SK-N-SH (cell line): Measurements from ENCODE around the gene ABO. TPM values are rescaled to one million over a fixed set of nuclear protein-coding genes. Genes with fewer than 3 reads are reported as not detected.
"Not testable (repeated sequence)": the region's sequence is repeated elsewhere in the genome, so short reads cannot be mapped to it uniquely, and the experiment has no call there.

Experiments
- CTCF ChIA-PET: fragments of 300-600, 350-600 bp; formaldehyde crosslinking; extraction: SDS; loops from one replicate; lab custom pipeline; 2021; lab: Yijun Ruan, JAX
- POLR2A ChIA-PET: fragments of 350-600 bp; sonication (Branson Sonifier 250); formaldehyde crosslinking; extraction: SDS; loops from one replicate; lab custom pipeline; 2020; ENCODE audit warnings: antibody characterized with exemption, inconsistent platforms; lab: Yijun Ruan, JAX
- DNase-seq: peaks from one replicate; pipeline ENCODE4 v3.0.0; 2012
- H2AFZ ChIP-seq: fragments of 200-600 bp; sonication (generic); 2 replicates; pipeline ENCODE4 v1.8.1; 2016; ENCODE audit warnings: antibody characterized with exemption, mild to moderate bottlenecking, low read depth
- H3F3A ChIP-seq: fragments of 200-600 bp; sonication (generic); replicated peaks from 2 replicates; pipeline ENCODE3; 2016; ENCODE audit warnings: antibody characterized with exemption, mild to moderate bottlenecking; ENCODE audit not compliant: insufficient read depth
- H3K27ac ChIP-seq, 2 experiments: fragments of 200-500 bp in 1 of 2; fragments of 200-600 bp in 1 of 2; sonication (Bioruptor generic) in 1 of 2; sonication (generic), shearing (Covaris generic) in 1 of 2; 2 replicates each; pipeline versions ENCODE4 v1.5.1 to v1.6.1; 2014 to 2016; ENCODE audit warnings: low read depth in 2 of 2, inconsistent platforms in 1 of 2, low read length in 1 of 2, mild to moderate bottlenecking in 1 of 2, mixed read lengths in 1 of 2
- H3K27me3 ChIP-seq: fragments of 200-600 bp; sonication (generic), shearing (Covaris generic); 2 replicates; pipeline ENCODE4 v1.6.1; 2016; ENCODE audit warnings: mixed run types; ENCODE audit not compliant: insufficient read depth
- H3K36me3 ChIP-seq, 2 experiments: fragments of 200-500 bp in 1 of 2; fragments of 200-600 bp in 1 of 2; sonication (Bioruptor generic) in 1 of 2; sonication (generic) in 1 of 2; replicated peaks in 1 of 2; 2 replicates each; pipeline versions ENCODE3 to v1.5.1; 2014 to 2016; ENCODE audit warnings: low read length in 1 of 2, mild to moderate bottlenecking in 1 of 2; ENCODE audit not compliant: insufficient read depth in 2 of 2, control insufficient read depth in 1 of 2
- H3K4me1 ChIP-seq, 2 experiments: fragments of 200-500 bp in 1 of 2; fragments of 200-600 bp in 1 of 2; sonication (Bioruptor generic) in 1 of 2; sonication (generic), shearing (Covaris generic) in 1 of 2; 2 replicates each; pipeline versions ENCODE4 v1.5.1 to v1.6.1; 2014 to 2016; ENCODE audit warnings: low read depth in 1 of 2, low read length in 1 of 2, mixed run types in 1 of 2; ENCODE audit not compliant: insufficient read depth in 2 of 2, control insufficient read depth in 1 of 2
- H3K4me2 ChIP-seq: fragments of 200-600 bp; sonication (generic), shearing (Covaris generic); 2 replicates; pipeline ENCODE4 v1.6.1; 2017; ENCODE audit warnings: mixed run types
- H3K4me3 ChIP-seq, 2 experiments: fragments of 200-500 bp in 1 of 2; fragments of 200-600 bp in 1 of 2; sonication (Bioruptor generic) in 1 of 2; sonication (generic), shearing (Covaris generic) in 1 of 2; 2 replicates each; pipeline versions ENCODE4 v1.5.1 to v1.8.1; 2014 to 2016; ENCODE audit warnings: low read depth in 2 of 2, inconsistent platforms in 1 of 2, low read length in 1 of 2, mild to moderate bottlenecking in 1 of 2, mixed read lengths in 1 of 2, moderate library complexity in 1 of 2
- H3K79me2 ChIP-seq: fragments of 200-600 bp; sonication (generic); 2 replicates; pipeline ENCODE4 v1.8.1; 2017; ENCODE audit warnings: mild to moderate bottlenecking; ENCODE audit not compliant: insufficient read depth
- H3K9ac ChIP-seq: fragments of 200-600 bp; sonication (generic); 2 replicates; pipeline ENCODE4 v1.6.1; 2017; ENCODE audit warnings: mixed run types
- H3K9me2 ChIP-seq: fragments of 200-600 bp; sonication (generic); 2 replicates; pipeline ENCODE4 v1.6.1; 2017; ENCODE audit warnings: mixed run types
- H3K9me3 ChIP-seq: fragments of 200-600 bp; sonication (generic); 2 replicates; pipeline ENCODE4 v1.6.1; 2017; ENCODE audit warnings: mixed run types, mild to moderate bottlenecking, moderate library complexity
- H4K20me1 ChIP-seq: fragments of 200-600 bp; sonication (generic); 2 replicates; pipeline ENCODE4 v1.6.1; 2017; ENCODE audit warnings: mild to moderate bottlenecking, mixed run types; ENCODE audit not compliant: insufficient read depth
- ELF1 ChIP-seq: IDR thresholded peaks from 2 replicates; pipeline ENCODE4 v1.4.0; 2012
- EP300 ChIP-seq, 2 experiments: IDR thresholded peaks; 2 replicates each; pipeline versions ENCODE4 v1.4.0 to v1.6.1; 2012; ENCODE audit warnings: borderline replicate concordance in 1 of 2, low read depth in 1 of 2, low read length in 1 of 2
- EZH2phosphoT487 ChIP-seq: fragments of 200-600 bp; sonication (generic); IDR thresholded peaks from 2 replicates; pipeline ENCODE4 v1.6.1; 2017; ENCODE audit warnings: low read depth, mixed run types, mild to moderate bottlenecking, antibody characterized with exemption, moderate library complexity, borderline replicate concordance
- FOSL2 ChIP-seq: IDR thresholded peaks from 2 replicates; pipeline ENCODE4 v1.4.0; 2012; ENCODE audit warnings: low read depth, mild to moderate bottlenecking, moderate library complexity, borderline replicate concordance
- FOXJ3 ChIP-seq: sonication (generic); formaldehyde crosslinking; IDR thresholded peaks from 2 replicates; pipeline ENCODE4 v1.5.1; 2020; ENCODE audit warnings: mild to moderate bottlenecking, missing genetic modification reagents
- FOXM1 ChIP-seq: IDR thresholded peaks from 2 replicates; pipeline ENCODE4 v1.4.0; 2012; ENCODE audit warnings: low read depth, mild to moderate bottlenecking
- GABPA ChIP-seq: IDR thresholded peaks from 2 replicates; pipeline ENCODE4 v1.4.0; 2012; ENCODE audit warnings: low read depth, mild to moderate bottlenecking
- GATA2 ChIP-seq: sonication (generic); formaldehyde crosslinking; IDR thresholded peaks from 2 replicates; pipeline ENCODE4 v1.5.0; 2020; ENCODE audit warnings: mild to moderate bottlenecking, missing genetic modification reagents
- IRF3 ChIP-seq: fragments of 150-350 bp; IDR thresholded peaks from 2 replicates; pipeline ENCODE4 v1.6.1; 2016; ENCODE audit warnings: mild to moderate bottlenecking, low read depth, low read length
- JUND ChIP-seq: IDR thresholded peaks from 2 replicates; pipeline ENCODE4 v1.4.0; 2012
- MXI1 ChIP-seq: IDR thresholded peaks from 2 replicates; pipeline ENCODE4 v1.6.1; 2012; ENCODE audit warnings: mild to moderate bottlenecking, low read depth, low read length, improper control_type of control experiment
- NRF1 ChIP-seq: IDR thresholded peaks from 2 replicates; pipeline ENCODE4 v1.6.1; 2012; ENCODE audit warnings: low read depth, mild to moderate bottlenecking, low read length
- POLR2AphosphoS5 ChIP-seq: IDR thresholded peaks from 2 replicates; pipeline ENCODE4 v1.6.1; 2012; ENCODE audit warnings: low read depth, low read length
- RAD21 ChIP-seq: IDR thresholded peaks from 2 replicates; pipeline ENCODE4 v1.6.1; 2012; ENCODE audit warnings: mild to moderate bottlenecking, low read length
- RFX5 ChIP-seq: IDR thresholded peaks from 2 replicates; pipeline ENCODE4 v1.6.1; 2012; ENCODE audit warnings: mild to moderate bottlenecking, improper control_type of control experiment, low read length
- SIN3A ChIP-seq: IDR thresholded peaks from 2 replicates; pipeline ENCODE4 v1.6.1; 2012; ENCODE audit warnings: low read depth, mild to moderate bottlenecking, low read length, moderate library complexity, borderline replicate concordance
- SMC3 ChIP-seq: IDR thresholded peaks from 2 replicates; pipeline ENCODE4 v1.6.1; 2012; ENCODE audit warnings: low read depth, low read length, improper control_type of control experiment
- TCF12 ChIP-seq: IDR thresholded peaks from 2 replicates; pipeline ENCODE4 v1.4.0; 2012
- USF2 ChIP-seq: fragments of 150-350 bp; IDR thresholded peaks from 2 replicates; pipeline ENCODE4 v1.6.1; 2017; ENCODE audit warnings: antibody characterized with exemption, low read length, low read depth, borderline replicate concordance
- WGBS: methylation state at CpG from one replicate; pipeline ENCODE4 v1.1.6; 2017; ENCODE audit warnings: low lambda C conversion rate; 5-methylcytosine and 5-hydroxymethylcytosine counted together
- polyA plus RNA-seq, 3 experiments: library from polyadenylated mRNA; depleted of rRNA; stranded (reverse); fragments of >200 nt; gene quantifications; 2 replicates each; pipeline ENCODE4 v1.2.3, GENCODE V29; 2012
- TF ChIP-seq, protein P1 (sequence below): IDR thresholded peaks from 2 replicates; pipeline ENCODE4 v1.4.0; 2012; ENCODE audit warnings: low read depth

ABO gene
- polyA plus RNA-seq, 1 of the 3 experiments (the other 2 are of a cell fraction) = not detected

- Histone ChIP-seq H3K36me3 (no peaks in the 10 kb centered on the region), H3K27ac (no peak overlapping the region), H3K9me3 (no peaks in the 10 kb centered on the region), H3K9me2 (no peaks in the 10 kb centered on the region), H2AFZ (no peak overlapping the region), H3K4me2 (no peak overlapping the region), H3K27me3 (no peaks in the 10 kb centered on the region), H4K20me1 (no peaks in the 10 kb centered on the region), H3K79me2 (no peaks in the 10 kb centered on the region), H3K9ac (no peak overlapping the region), H3K4me3 (no peak overlapping the region)
- CTCF ChIA-PET = no interaction called here
- no peak for DNase-seq
- POLR2A ChIA-PET = no interaction called here
- no peak for TF ChIP-seq EP300 (IDR thresholded peaks at IDR 0.05; ENCODE audit: borderline replicate concordance in 1 of 2, low read depth in 1 of 2, low read length in 1 of 2)
- TF ChIP-seq EZH2phosphoT487 = no peak
- no peak for TF ChIP-seq ELF1
- no peak for TF ChIP-seq NRF1
- TF ChIP-seq, protein P1, sequence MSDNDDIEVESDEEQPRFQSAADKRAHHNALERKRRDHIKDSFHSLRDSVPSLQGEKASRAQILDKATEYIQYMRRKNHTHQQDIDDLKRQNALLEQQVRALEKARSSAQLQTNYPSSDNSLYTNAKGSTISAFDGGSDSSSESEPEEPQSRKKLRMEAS = no peak
- TF ChIP-seq GATA2 (CRISPR knock-in tag) = no peak
- no peak for TF ChIP-seq FOSL2
- TF ChIP-seq IRF3 = no peak
- TF ChIP-seq POLR2AphosphoS5 = no peak
- no peak for TF ChIP-seq TCF12
- no peak for TF ChIP-seq USF2
- TF ChIP-seq SMC3 = no peak
- TF ChIP-seq FOXJ3 (CRISPR knock-in tag) = no peak
- TF ChIP-seq SIN3A = no peak
- TF ChIP-seq RFX5 = no peak
- no peak for TF ChIP-seq FOXM1
- TF ChIP-seq JUND = no peak
- TF ChIP-seq GABPA = no peak
- no peak for TF ChIP-seq RAD21
- no peak for TF ChIP-seq MXI1
- TF ChIP-seq, all 33 proteins: peak for 0
- WGBS = 11% methylated on average over 5 of the region's 7 CpGs
- Histone ChIP-seq H3K4me1 (no peaks in the 10 kb centered on the region; a peak in 1 of 4 replicates), H3F3A (no peaks in the 10 kb centered on the region)
These were observed 64.8 kb downstream of the ABO start for GRCh38 chr9:133210202-133210532.

DNA sequence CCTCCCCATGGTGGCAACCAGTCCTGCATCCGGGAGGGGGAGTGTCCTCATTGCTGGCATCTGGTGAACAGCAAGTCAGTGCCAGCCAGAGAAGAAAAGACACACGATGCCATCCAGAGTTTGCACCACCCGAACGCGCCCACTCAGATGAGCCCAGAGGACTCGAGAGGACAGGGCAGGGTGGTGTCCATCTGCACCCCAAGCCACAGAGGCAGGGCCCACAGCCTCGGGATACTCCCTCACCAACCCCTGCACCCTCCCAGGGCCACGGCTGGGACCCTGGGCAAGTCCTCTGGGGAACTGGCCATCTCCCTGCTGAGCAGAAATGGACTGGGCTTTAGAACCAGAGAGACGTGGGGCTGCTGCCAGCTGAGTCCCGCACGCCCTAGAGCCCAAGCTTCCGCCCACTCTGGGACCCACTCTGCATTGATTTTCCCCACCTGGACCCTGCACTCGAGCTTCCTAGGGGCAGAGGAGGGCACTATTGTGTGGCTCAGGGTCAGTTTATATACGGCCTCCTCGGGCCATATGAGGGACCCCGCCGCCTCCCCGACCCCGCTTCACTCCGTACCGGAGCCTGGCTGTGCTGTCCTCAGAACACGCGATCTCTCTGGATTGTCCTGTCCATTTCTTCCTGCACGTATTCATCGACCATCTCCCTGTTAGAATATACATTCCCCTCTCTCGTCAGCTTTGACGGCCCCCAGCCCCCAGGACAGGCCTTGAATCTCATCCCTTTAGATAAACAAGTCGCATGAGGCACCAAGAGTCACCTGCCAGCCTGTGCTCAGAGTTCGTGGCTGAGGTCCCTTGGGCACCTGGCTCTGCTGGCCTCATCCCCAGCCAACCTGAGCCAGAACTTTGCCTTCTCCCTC lies 65.4 kb downstream of the ABO start:
- H2AFZ ChIP-seq, H3K4me2 ChIP-seq, CTCF ChIA-PET, H3K4me3 ChIP-seq, H3K36me3 ChIP-seq, H3F3A ChIP-seq, DNase-seq, H3K4me1 ChIP-seq, POLR2A ChIA-PET, H4K20me1 ChIP-seq, H3K27ac ChIP-seq, H3K79me2 ChIP-seq, H3K9me3 ChIP-seq, H3K9ac ChIP-seq, H3K9me2 ChIP-seq, H3K27me3 ChIP-seq: not testable (repeated sequence)
- 62% methylated on average over 21 of the region's 29 CpGs for WGBS

DNA sequence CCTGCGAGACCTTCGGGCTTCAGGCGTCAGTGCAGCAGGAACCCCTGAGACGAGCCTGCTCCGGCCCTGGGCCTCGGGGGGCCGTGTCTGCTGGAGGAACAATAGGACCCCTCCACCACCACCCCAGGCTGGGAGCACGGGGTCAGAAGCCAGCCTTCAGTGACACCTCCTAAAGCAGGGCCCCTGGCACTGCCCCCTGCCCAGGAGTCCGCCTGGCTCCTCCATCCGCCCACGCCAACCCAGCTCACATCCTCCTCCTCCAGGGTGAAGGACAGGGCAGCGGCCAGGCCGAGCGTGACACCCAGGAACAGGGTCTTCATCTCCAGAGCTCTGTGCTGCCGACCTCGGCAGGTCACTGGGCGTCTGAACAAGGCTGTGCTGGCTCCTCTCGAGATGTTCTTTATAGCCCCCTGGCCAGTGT lies 66.1 kb downstream of the ABO start, which contains the start of gene OBP2B:
OBP2B (minus strand) TSS at position 371 of the 421 bp plus-strand sequence; CDS start at position 320, 51 bp downstream.
- H3K27me3 ChIP-seq, CTCF ChIA-PET, H3K4me3 ChIP-seq, POLR2A ChIA-PET, H3K9me2 ChIP-seq, H3K9ac ChIP-seq, H3K36me3 ChIP-seq, H3F3A ChIP-seq, H3K9me3 ChIP-seq, H3K4me2 ChIP-seq, H3K4me1 ChIP-seq, H3K79me2 ChIP-seq, H4K20me1 ChIP-seq, H3K27ac ChIP-seq, H2AFZ ChIP-seq, DNase-seq: not testable (repeated sequence)
- no CpG with 5 or more reads among the region's 18 CpGs for WGBS
